K562 (cell line): ENCODE data around the gene TFRC. TPM values are rescaled to one million over a fixed set of nuclear protein-coding genes. Genes with fewer than 3 reads are reported as not detected.
A peak's percentile ranks its signal among the peaks of the same experiment; 100 is the strongest.

Experiments used
- ATAC-seq: fragments of 200-7000 bp; cut with Tn5 transposase; 3 replicates; pipeline ENCODE4 v1.9.1; 2020; ENCODE audit warnings: moderate library complexity
- BruUV-seq: library from RNA; stranded (reverse); fragments of 400-500 nt; replicated peaks from 2 replicates; lab custom pipeline; 2021; lab: Mats Ljungman, UMichigan
- CTCF ChIA-PET: fragments of 300-600 bp; formaldehyde crosslinking; extraction: SDS; loops from one replicate; lab custom pipeline; 2021; ENCODE audit warnings: low intra/inter-chr PET ratio; lab: Yijun Ruan, JAX
- POLR2A ChIA-PET: fragments of 300-600, 350-650 bp; sonication (Branson Sonifier 250); formaldehyde crosslinking; extraction: SDS; loops from one replicate; lab custom pipeline; 2021; ENCODE audit warnings: antibody characterized with exemption, inconsistent platforms; lab: Yijun Ruan, JAX
- DNase-seq, 4 experiments: peaks; one replicate each; pipeline versions ENCODE4 v3.0.0 to v3.0.0-alpha.2; 2011 to 2018; ENCODE audit warnings: low spot score in 3 of 4, mixed read lengths in 3 of 4; ENCODE audit errors: extremely low read depth in 1 of 4
- FAIRE-seq: peaks from 2 replicates; lab custom pipeline; 2011; peaks lifted over from hg19 to GRCh38; lab: Jason Lieb, UNC
- H2AFZ ChIP-seq: 2 replicates; pipeline ENCODE4 v1.6.0; 2011; ENCODE audit warnings: low read depth, low read length, control low read depth, inconsistent platforms
- H3K27ac ChIP-seq: fragments of 200-600 bp; 3 replicates; pipeline ENCODE4 v1.8.0; 2011; ENCODE audit warnings: low read depth, mild to moderate bottlenecking, control low read depth, inconsistent platforms, low read length, moderate library complexity, mixed read lengths; ENCODE audit errors: extremely low read depth
- H3K27me3 ChIP-seq, 2 experiments: fragments of 300-600 bp in 1 of 2; 2 replicates in 1 of 2; 3 replicates in 1 of 2; pipeline versions ENCODE4 v1.6.0 to v1.8.0; 2011; ENCODE audit warnings: inconsistent platforms in 2 of 2, low read length in 2 of 2, mild to moderate bottlenecking in 1 of 2, mixed read lengths in 1 of 2, moderate library complexity in 1 of 2; ENCODE audit not compliant: control insufficient read depth in 2 of 2, insufficient read depth in 2 of 2
- H3K36me3 ChIP-seq: fragments of 300-600 bp; 3 replicates; pipeline ENCODE4 v1.8.0; 2011; ENCODE audit warnings: mild to moderate bottlenecking, low read length, inconsistent platforms; ENCODE audit not compliant: control insufficient read depth, insufficient read depth
- H3K4me1 ChIP-seq, 2 experiments: fragments of 200-600 bp in 1 of 2; replicated peaks in 1 of 2; 2 replicates in 1 of 2; 3 replicates in 1 of 2; pipeline versions ENCODE4 v1.5.1 to v1.8.0; 2011; ENCODE audit warnings: inconsistent platforms in 2 of 2, low read length in 2 of 2, mild to moderate bottlenecking in 1 of 2, mixed read lengths in 1 of 2, moderate library complexity in 1 of 2; ENCODE audit not compliant: control insufficient read depth in 2 of 2, insufficient read depth in 2 of 2
- H3K4me2 ChIP-seq: 2 replicates; pipeline ENCODE4 v1.6.1; 2011; ENCODE audit warnings: low read length, control low read depth, inconsistent platforms, mixed read lengths; ENCODE audit not compliant: insufficient read depth
- H3K4me3 ChIP-seq: fragments of 200-600 bp; sonication (generic), shearing (Covaris generic); 2 replicates; pipeline ENCODE4 v1.5.1; 2016; ENCODE audit warnings: control low read depth, inconsistent platforms
- H3K79me2 ChIP-seq: fragments of 200-600 bp; 3 replicates; pipeline ENCODE4 v1.8.0; 2011; ENCODE audit warnings: low read length, inconsistent platforms; ENCODE audit not compliant: control insufficient read depth, insufficient read depth
- H3K9ac ChIP-seq, 2 experiments: 2 replicates each; pipeline versions ENCODE4 v1.6.0 to v1.6.1; 2011; ENCODE audit warnings: low read depth in 2 of 2, low read length in 2 of 2, control low read depth in 1 of 2, inconsistent platforms in 1 of 2, mild to moderate bottlenecking in 1 of 2, mixed read lengths in 1 of 2; ENCODE audit not compliant: insufficient read depth in 1 of 2
- H3K9me1 ChIP-seq: one replicate; pipeline ENCODE4 v1.6.0; 2011; ENCODE audit warnings: inconsistent platforms, mild to moderate bottlenecking, low read length, moderate library complexity; ENCODE audit not compliant: control insufficient read depth, insufficient read depth
- H3K9me3 ChIP-seq: replicated peaks from 2 replicates; pipeline ENCODE4 v1.5.1; 2011; ENCODE audit warnings: low read depth, low read length, inconsistent platforms; ENCODE audit not compliant: control insufficient read depth, insufficient read depth
- H4K20me1 ChIP-seq: replicated peaks from 2 replicates; pipeline ENCODE4 v1.6.1; 2011; ENCODE audit warnings: low read length, inconsistent platforms, mixed read lengths; ENCODE audit not compliant: control insufficient read depth, insufficient read depth
- FOXP1 ChIP-seq: sonication (generic); formaldehyde crosslinking; IDR thresholded peaks from 2 replicates; pipeline ENCODE4 v1.8.0; 2022; ENCODE audit warnings: mild to moderate bottlenecking, missing genetic modification reagents
- MCM2 ChIP-seq: fragments of 450-650 bp; IDR thresholded peaks from 2 replicates; pipeline ENCODE4 v1.6.1; 2017; ENCODE audit warnings: low read depth, mild to moderate bottlenecking
- MCM3 ChIP-seq: fragments of 450-650 bp; IDR thresholded peaks from 2 replicates; pipeline ENCODE4 v1.6.1; 2016
- POLR2B ChIP-seq: fragments of 450-650 bp; IDR thresholded peaks from 2 replicates; pipeline ENCODE4 v1.6.1; 2018; ENCODE audit warnings: low read depth; ENCODE audit not compliant: partially characterized antibody
- TEAD4 ChIP-seq, 2 experiments: sonication (generic) in 1 of 2; formaldehyde crosslinking in 1 of 2; IDR thresholded peaks; 2 replicates each; pipeline versions ENCODE4 v1.6.1 to v1.8.0; 2012 to 2022; ENCODE audit warnings: borderline replicate concordance in 1 of 2, inconsistent platforms in 1 of 2, low read length in 1 of 2, mild to moderate bottlenecking in 1 of 2, missing genetic modification reagents in 1 of 2
- YY1 ChIP-seq, 3 experiments: IDR thresholded peaks; 2 replicates each; pipeline ENCODE4 v1.6.1; 2011; ENCODE audit warnings: low read length in 2 of 3, mild to moderate bottlenecking in 2 of 3, moderate library complexity in 2 of 3, borderline replicate concordance in 1 of 3, control low read depth in 1 of 3, low read depth in 1 of 3; ENCODE audit not compliant: insufficient read depth in 3 of 3, insufficient replicate concordance in 2 of 3, control insufficient read depth in 1 of 3, insufficient read length in 1 of 3; ENCODE audit errors: extremely low read depth in 1 of 3
- ZNF124 ChIP-seq: sonication (generic); formaldehyde crosslinking; IDR thresholded peaks from 2 replicates; pipeline ENCODE4 v1.8.1; 2022; ENCODE audit warnings: missing genetic modification reagents
- ZNF699 ChIP-seq: fragments of 250-450 bp; sonication (Bioruptor Pico); IDR thresholded peaks from 2 replicates; pipeline ENCODE4 v1.8.0; 2021; ENCODE audit warnings: mild to moderate bottlenecking, moderate library complexity; ENCODE audit not compliant: insufficient replicate concordance
- WGBS: fragments of 100-300 bp; shearing (Covaris generic); methylation state at CpG from one replicate; pipeline ENCODE4 v1.1.6; 2016; ENCODE audit warnings: low coverage, mixed read lengths; ENCODE audit not compliant: insufficient coverage; ENCODE audit errors: missing lambda C conversion rate; 5-methylcytosine and 5-hydroxymethylcytosine counted together
- in situ Hi-C: fragments of 300-500 bp; cut with MboI; formaldehyde crosslinking; loops from 4 replicates; pipeline ENCODE4 v1.15.0; 2018; ENCODE audit warnings: inconsistent platforms, mixed read lengths
- intact Hi-C: fragments of 100-400 bp; cut with micrococcal nuclease; formaldehyde crosslinking; loops from 2 replicates; pipeline ENCODE4 v1.14.2; 2022
- polyA plus RNA-seq, 8 experiments: library from polyadenylated mRNA; depleted of rRNA in 4 of 8; stranded (reverse) in 5 of 8; unstranded in 3 of 8; fragments of >200 nt; fragmentation: Nextera tagmentation in 2 of 8; fragmentation: Illumina TruSeq in 1 of 8; extraction: Ambion mirVana in 2 of 8; extraction: Trizol in 1 of 8; gene quantifications; 2 replicates each; pipeline versions ENCODE4 v1.2.1 to v1.2.3, GENCODE V29; 2011 to 2014; ENCODE audit warnings: inconsistent platforms in 1 of 8, missing spikeins in 1 of 8
- total RNA-seq, 7 experiments: library from RNA; depleted of rRNA in 6 of 7; stranded (reverse); fragments of >200 nt in 6 of 7; fragmentation: Illumina TruSeq in 2 of 7; extraction: Trizol in 2 of 7; gene quantifications; 2 replicates each; pipeline versions ENCODE4 v1.2.1 to v1.2.3, GENCODE V29; 2011 to 2021; ENCODE audit warnings: low replicate concordance in 1 of 7
- TF ChIP-seq, protein P1 (sequence below): fragments of 250-450 bp; sonication (Bioruptor Pico); IDR thresholded peaks from 2 replicates; pipeline ENCODE4 v1.4.0; 2020
- TF ChIP-seq, protein P2 (sequence below): fragments of 450-650 bp; IDR thresholded peaks from 2 replicates; pipeline ENCODE4 v1.6.1; 2018; ENCODE audit not compliant: partially characterized antibody

The TFRC gene
- total and polyA plus RNA-seq, 9 of the 15 experiments (the other 6 are each of a cell fraction or from before 2014, with no cell fraction given), result 149 to 679 (median 332) TPM

DNA sequence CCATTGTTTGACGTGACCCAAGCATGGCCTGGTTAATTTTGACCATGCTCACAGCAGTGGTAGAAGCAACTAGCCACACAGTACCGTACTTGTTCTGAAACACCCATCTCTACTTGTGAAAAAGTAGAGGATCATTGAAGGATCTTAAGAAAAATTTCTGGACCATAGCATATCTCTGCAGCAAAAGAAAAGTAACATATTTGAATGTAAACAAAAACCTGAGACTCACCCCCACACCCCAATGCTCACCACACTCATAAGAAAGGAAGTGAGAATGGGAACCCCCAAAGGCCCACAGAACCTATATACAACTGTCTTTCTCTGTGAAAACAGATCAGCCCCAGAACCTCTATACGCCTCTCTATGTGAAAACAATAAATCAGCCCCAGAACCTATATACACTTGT lies 33.8 kb upstream of the TFRC start (continued):
- TF ChIP-seq, protein P1, sequence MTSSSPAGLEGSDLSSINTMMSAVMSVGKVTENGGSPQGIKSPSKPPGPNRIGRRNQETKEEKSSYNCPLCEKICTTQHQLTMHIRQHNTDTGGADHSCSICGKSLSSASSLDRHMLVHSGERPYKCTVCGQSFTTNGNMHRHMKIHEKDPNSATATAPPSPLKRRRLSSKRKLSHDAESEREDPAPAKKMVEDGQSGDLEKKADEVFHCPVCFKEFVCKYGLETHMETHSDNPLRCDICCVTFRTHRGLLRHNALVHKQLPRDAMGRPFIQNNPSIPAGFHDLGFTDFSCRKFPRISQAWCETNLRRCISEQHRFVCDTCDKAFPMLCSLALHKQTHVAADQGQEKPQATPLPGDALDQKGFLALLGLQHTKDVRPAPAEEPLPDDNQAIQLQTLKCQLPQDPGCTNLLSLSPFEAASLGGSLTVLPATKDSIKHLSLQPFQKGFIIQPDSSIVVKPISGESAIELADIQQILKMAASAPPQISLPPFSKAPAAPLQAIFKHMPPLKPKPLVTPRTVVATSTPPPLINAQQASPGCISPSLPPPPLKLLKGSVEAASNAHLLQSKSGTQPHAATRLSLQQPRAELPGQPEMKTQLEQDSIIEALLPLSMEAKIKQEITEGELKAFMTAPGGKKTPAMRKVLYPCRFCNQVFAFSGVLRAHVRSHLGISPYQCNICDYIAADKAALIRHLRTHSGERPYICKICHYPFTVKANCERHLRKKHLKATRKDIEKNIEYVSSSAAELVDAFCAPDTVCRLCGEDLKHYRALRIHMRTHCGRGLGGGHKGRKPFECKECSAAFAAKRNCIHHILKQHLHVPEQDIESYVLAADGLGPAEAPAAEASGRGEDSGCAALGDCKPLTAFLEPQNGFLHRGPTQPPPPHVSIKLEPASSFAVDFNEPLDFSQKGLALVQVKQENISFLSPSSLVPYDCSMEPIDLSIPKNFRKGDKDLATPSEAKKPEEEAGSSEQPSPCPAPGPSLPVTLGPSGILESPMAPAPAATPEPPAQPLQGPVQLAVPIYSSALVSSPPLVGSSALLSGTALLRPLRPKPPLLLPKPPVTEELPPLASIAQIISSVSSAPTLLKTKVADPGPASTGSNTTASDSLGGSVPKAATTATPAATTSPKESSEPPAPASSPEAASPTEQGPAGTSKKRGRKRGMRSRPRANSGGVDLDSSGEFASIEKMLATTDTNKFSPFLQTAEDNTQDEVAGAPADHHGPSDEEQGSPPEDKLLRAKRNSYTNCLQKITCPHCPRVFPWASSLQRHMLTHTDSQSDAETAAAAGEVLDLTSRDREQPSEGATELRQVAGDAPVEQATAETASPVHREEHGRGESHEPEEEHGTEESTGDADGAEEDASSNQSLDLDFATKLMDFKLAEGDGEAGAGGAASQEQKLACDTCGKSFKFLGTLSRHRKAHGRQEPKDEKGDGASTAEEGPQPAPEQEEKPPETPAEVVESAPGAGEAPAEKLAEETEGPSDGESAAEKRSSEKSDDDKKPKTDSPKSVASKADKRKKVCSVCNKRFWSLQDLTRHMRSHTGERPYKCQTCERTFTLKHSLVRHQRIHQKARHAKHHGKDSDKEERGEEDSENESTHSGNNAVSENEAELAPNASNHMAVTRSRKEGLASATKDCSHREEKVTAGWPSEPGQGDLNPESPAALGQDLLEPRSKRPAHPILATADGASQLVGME (CRISPR knock-in tag), result no peak
- no peak for TF ChIP-seq ZNF699
- TF ChIP-seq ZNF124 (CRISPR knock-in tag), result no peak
- TF ChIP-seq, all 486 proteins: peak for 0

DNA sequence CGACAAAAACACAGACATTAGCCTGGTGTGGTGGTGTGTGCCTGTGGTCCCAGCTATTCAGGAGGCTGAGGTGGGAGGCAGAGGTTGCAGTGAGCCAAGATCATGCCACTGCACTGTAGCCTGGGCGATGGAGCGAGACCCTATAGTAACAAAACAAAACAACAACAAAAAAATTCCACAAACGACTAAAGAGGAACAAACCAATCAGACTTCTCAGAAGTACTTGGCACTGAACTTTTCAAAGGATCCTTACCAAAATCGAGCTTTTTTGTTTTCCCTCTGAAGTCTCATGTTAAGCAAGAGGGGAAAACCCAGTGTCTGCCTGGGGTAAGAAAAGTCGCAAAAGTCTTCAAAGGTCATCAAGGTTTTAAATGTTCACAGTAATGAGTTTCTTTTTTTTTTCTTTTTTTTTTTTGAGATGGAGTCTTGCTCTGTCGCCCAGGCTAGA lies 30.1 kb upstream of the TFRC start:
- no peak for FAIRE-seq
- no peak for TF ChIP-seq TEAD4 (IDR thresholded peaks at IDR 0.05; ENCODE audit: low read length)
- TF ChIP-seq TEAD4 (CRISPR knock-in tag; IDR thresholded peaks at IDR 0.05; ENCODE audit: borderline replicate concordance), result no peak
- no peak for TF ChIP-seq YY1 (IDR thresholded peaks at IDR 0.05; ENCODE audit: borderline replicate concordance in 1 of 3, control insufficient read depth in 1 of 3, extremely low read depth in 1 of 3, insufficient read depth in 3 of 3, insufficient read length in 1 of 3, insufficient replicate concordance in 2 of 3, low read depth in 1 of 3, low read length in 2 of 3)
- no peak for TF ChIP-seq MCM3
- TF ChIP-seq POLR2B, result no peak
- TF ChIP-seq, protein P2, sequence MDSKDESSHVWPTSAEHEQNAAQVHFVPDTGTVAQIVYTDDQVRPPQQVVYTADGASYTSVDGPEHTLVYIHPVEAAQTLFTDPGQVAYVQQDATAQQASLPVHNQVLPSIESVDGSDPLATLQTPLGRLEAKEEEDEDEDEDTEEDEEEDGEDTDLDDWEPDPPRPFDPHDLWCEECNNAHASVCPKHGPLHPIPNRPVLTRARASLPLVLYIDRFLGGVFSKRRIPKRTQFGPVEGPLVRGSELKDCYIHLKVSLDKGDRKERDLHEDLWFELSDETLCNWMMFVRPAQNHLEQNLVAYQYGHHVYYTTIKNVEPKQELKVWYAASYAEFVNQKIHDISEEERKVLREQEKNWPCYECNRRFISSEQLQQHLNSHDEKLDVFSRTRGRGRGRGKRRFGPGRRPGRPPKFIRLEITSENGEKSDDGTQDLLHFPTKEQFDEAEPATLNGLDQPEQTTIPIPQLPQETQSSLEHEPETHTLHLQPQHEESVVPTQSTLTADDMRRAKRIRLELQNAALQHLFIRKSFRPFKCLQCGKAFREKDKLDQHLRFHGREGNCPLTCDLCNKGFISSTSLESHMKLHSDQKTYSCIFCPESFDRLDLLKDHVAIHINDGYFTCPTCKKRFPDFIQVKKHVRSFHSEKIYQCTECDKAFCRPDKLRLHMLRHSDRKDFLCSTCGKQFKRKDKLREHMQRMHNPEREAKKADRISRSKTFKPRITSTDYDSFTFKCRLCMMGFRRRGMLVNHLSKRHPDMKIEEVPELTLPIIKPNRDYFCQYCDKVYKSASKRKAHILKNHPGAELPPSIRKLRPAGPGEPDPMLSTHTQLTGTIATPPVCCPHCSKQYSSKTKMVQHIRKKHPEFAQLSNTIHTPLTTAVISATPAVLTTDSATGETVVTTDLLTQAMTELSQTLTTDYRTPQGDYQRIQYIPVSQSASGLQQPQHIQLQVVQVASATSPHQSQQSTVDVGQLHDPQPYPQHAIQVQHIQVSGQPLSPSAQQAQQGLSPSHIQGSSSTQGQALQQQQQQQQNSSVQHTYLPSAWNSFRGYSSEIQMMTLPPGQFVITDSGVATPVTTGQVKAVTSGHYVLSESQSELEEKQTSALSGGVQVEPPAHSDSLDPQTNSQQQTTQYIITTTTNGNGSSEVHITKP, result no peak
- TF ChIP-seq FOXP1, result no peak
- no peak for TF ChIP-seq MCM2

More for the DNA sequence above, 30.1 kb upstream of the TFRC start:
- Histone ChIP-seq H3K9me3 (no peaks in the 10 kb centered on the region), H3K4me1 (peaks cover 22 to 42% of the 10 kb centered on the region in 2 experiments; a peak in 4 of 5 replicates), H3K4me3 (no peak overlapping the region), H4K20me1 (no peaks in the 10 kb centered on the region), H3K9ac (peak overlapping the region in 1 of 2 experiments; percentile 75; a peak in 1 of 4 replicates), H2AFZ (0 out of 2 replicates have a peak overlapping the region, but pooled peaks have one; percentile 66), H3K27me3 (no peaks in the 10 kb centered on the region), H3K4me2 (no peak overlapping the region), H3K9me1 (no peaks in the 10 kb centered on the region), H3K36me3 (no peaks in the 10 kb centered on the region), H3K27ac (0 out of 3 replicates have a peak overlapping the region, but pooled peaks have one; percentile 18), H3K79me2 (peaks cover 5% of the 10 kb centered on the region; the same call in 1 of the 3 replicates)
- 56% methylated on average over 6 of the region's 7 CpGs for WGBS
- in situ Hi-C loops (no loop called here), intact Hi-C loops (no loop called here)
- DNase-seq, result no peak
- no peak for ATAC-seq
- ChIA-PET CTCF (no interaction called here), POLR2A (interaction anchor here (1.2 to 2.2 kb wide), 2 partner anchors 10 to 26 kb away, joined by 4 to 14 read pairs; no protein-coding TSS in a partner anchor)
- no TSS peak for BruUV-seq
